Transverse colon (tissue), 4 donors: ENCODE measurements around the gene FIBCD1.

Source experiments
- EP300 ChIP-seq: sonication (generic); formaldehyde crosslinking; IDR thresholded peaks from one replicate; pipeline ENCODE4 v1.6.1; 2017; ENCODE audit warnings: antibody characterized with exemption, low read depth
- POLR2AphosphoS5 ChIP-seq, 3 donors: sonication (generic); formaldehyde crosslinking; IDR thresholded peaks; one replicate each; pipeline ENCODE4 v1.6.1; 2016; ENCODE audit warnings: antibody characterized with exemption in 3 of 3
- TF ChIP-seq, protein P1 (sequence below), 5 experiments: fragments of 200-600 bp in 3 of 5; fragments of 450-650 bp in 2 of 5; sonication (generic) in 3 of 5; IDR thresholded peaks; 1 replicate in 2 of 5; 2 replicates in 3 of 5; pipeline ENCODE4 v1.5.1; 2016 to 2017; ENCODE audit warnings: antibody characterized with exemption in 5 of 5, inconsistent platforms in 3 of 5, mild to moderate bottlenecking in 2 of 5, moderate library complexity in 1 of 5

DNA sequence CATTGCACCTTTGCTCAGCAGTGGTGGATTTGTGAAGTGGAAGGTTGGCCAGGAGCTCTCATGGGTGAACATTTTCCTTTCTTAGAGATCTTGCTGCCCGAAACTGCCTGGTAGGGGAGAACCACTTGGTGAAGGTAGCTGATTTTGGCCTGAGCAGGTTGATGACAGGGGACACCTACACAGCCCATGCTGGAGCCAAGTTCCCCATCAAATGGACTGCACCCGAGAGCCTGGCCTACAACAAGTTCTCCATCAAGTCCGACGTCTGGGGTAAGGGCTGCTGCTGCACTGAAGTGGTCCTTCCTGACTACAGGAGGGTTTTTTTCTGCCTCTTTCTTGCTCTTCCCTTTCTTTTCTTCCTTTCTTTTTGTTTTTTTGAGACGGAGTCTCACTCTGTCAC, 64.3 kb downstream of the FIBCD1 start:
- TF ChIP-seq, protein P1, sequence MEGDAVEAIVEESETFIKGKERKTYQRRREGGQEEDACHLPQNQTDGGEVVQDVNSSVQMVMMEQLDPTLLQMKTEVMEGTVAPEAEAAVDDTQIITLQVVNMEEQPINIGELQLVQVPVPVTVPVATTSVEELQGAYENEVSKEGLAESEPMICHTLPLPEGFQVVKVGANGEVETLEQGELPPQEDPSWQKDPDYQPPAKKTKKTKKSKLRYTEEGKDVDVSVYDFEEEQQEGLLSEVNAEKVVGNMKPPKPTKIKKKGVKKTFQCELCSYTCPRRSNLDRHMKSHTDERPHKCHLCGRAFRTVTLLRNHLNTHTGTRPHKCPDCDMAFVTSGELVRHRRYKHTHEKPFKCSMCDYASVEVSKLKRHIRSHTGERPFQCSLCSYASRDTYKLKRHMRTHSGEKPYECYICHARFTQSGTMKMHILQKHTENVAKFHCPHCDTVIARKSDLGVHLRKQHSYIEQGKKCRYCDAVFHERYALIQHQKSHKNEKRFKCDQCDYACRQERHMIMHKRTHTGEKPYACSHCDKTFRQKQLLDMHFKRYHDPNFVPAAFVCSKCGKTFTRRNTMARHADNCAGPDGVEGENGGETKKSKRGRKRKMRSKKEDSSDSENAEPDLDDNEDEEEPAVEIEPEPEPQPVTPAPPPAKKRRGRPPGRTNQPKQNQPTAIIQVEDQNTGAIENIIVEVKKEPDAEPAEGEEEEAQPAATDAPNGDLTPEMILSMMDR (IDR thresholded peaks at IDR 0.05), result no peak
- TF ChIP-seq POLR2AphosphoS5 (IDR thresholded peaks at IDR 0.05) (no peak), EP300 (no peak)
